ENCODE data around the gene SLC7A1.

The SLC7A1 gene

GRCh38 chr13:29489650-29490560, 105.6 kb downstream of the SLC7A1 start:
- DNase-seq (ENCODE audit: low read depth, low spot score) = no peak

DNA sequence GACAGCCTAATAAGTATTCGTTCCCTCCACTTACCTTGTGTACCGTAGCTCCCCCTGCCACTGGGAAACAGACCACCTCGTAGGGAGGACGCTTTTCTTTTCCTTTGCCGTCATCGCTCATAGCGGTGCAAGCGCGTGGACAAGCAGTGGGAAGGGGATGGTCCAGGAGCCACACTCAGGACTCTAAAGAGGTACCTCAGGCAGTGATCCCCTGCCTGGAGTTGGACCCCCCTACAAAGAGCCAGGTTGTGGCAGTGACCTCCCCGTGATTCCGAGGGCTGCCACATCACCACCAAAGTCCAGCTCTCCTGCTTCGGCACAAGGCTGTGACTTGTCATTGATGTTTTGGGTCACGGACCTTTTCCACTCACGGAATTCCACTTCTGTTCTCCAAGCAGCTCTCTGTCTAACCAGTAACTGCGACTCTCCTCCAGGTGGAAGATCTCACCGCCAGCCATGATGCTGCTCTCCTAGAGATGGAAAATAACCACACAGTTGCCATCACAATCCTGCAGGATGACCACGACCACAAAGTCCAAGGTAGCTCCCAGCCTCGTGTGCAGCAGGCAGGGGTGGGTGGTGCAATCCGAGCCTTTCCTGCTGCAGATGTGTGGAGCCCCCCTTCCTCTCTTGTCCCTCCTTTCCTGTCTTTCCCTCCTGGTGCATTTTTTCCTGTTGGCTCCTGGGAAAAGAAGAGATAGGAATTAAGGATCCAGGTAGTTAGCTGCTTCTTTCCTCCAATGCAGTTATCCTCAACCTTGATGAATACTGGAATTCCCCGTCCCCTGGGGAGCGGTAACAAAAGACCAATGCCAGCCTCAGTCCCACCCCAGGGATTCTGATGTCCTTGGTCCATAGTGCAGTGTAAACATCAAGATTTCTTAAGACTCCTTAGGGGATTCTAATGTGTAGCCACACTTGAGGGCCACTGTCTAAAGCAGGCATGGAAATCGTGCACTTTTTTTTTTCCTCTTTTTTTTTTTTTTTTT, 107.7 kb downstream of the SLC7A1 start:
- DNase-seq (ENCODE audit: low read depth, low spot score) = no peak

DNA sequence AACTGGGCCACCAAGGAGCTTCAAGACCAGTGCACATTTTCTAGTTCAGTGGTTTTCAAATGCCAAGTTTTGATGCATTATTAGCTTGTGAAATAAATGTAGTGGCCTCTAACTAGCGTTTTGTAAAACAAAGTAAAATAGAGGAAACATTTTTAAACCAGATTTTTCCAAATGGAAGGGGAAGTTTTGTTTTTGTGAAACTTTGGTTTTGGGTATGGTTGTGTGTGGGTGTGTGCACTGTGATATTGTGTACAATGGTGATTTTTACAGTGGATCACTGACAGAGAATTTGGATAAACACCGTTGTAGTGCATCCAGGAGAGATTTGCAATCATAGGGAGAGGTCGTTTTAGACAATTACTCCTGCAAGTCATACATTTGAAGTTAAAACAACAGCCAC, 108.9 kb downstream of the SLC7A1 start:
- no peak for DNase-seq (ENCODE audit: low read depth, low spot score)

DNA sequence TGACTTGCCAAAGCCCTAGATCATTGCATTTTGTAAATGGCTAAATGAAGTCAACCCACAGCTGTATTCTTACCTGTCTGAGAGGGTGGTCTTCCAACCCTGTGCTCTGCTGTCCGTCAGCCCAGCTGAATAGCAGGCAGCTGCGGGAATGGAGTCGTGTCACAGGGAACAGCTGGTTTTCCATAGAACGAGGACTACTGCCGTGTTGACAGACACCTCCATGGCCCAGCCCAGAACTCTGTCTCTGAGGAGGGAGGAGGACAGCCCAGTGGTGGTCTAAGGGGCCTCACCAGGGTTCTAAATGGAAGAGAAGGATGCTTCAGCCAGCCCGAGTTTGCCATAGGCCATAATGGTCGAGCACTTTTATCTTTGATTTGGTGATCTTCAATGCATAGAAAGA, 110.7 kb downstream of the SLC7A1 start:
- DNase-seq (ENCODE audit: low read depth, low spot score) = no peak

DNA sequence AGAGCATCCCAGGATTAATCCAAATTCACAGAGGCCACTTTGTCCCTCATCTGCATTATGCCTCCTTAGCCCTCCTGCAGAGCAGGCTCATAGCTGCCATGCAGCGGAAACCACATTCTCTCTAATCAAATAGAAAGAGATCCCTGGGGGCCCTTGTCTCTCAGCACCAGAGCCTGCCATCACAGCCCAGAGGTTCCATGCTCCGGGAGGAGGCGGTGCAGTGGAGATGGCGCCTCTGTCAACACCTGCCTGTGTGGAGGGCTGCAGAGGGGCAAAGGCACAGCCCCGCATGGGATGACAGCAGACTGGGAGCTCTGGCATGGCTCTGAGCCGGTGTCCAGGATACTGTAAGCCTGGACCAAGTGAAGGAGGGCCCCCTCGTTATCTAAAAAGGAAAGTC, 111.3 kb downstream of the SLC7A1 start:
- DNase-seq (ENCODE audit: low read depth, low spot score) = no peak

- DNase-seq (ENCODE audit: low read depth, low spot score) = no peak
These were observed 111.9 kb downstream of the SLC7A1 start for GRCh38 chr13:29483623-29484022.

DNA sequence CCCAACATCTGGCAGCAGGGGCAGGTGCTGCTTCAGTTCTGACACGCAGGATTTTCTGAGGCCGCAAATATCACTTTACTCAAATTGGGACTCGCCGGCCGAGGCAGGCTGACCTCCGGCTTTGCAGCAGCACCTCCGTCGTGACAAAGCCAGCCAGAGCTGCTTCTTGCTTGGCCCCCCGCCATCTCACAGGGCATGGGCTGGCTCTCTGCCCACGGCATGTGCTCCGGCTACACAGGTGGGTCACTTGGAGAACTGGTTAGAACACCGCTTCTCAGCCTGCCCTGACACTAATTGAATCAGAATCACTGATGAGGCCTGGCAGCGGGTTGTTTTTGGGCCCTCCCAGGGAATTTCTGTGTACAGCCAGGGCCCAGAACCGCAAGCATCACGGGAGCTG, 112.3 kb downstream of the SLC7A1 start:
- DNase-seq (ENCODE audit: low read depth, low spot score) = no peak

GRCh38 chr13:29482504-29482903, 113.0 kb downstream of the SLC7A1 start:
- no peak for DNase-seq (ENCODE audit: low read depth, low spot score)

DNA sequence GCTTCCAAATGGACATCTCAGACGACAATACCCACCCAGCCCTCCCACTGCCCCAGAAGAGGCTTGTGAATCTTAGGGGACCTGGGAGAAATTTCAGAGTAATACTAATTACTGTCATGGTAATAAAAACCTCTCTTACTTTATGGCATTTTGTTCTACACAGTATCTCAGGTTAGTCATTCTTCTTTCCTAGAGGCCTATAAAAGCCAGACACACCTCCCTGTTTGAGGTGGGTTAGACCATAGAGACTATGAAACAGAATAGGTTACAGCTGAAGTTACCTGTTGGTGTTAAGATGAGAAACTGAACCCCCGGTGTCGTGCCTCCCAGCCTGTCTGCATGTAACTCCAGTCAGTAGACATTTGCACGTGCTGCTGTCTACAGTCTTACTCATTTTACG, 113.9 kb downstream of the SLC7A1 start:
- DNase-seq (ENCODE audit: low read depth, low spot score) = no peak

GRCh38 chr13:29480893-29481525, 114.5 kb downstream of the SLC7A1 start:
- no peak for DNase-seq (ENCODE audit: low read depth, low spot score)

GRCh38 chr13:29479716-29480492, 115.6 kb downstream of the SLC7A1 start:
- peak; percentile 54 for DNase-seq (ENCODE audit: low read depth, low spot score)

DNA sequence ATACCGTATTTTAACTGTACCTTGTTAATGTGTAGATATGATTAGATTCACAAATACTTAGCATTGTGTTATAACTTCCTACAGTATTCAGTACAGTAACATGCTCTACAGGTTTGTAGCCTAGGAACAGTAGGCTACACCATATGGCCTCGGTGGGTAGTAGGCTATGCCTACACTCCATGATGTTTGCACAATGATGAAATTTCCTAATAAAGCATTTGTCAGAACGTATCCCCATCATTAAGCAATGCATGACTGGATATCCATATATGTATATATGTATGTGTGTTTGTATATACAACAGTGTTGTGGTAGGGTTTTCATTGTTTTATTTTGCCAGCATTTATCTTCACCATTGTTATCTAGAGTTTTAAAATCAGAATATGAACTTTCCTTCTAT, 119.4 kb downstream of the SLC7A1 start:
- DNase-seq (ENCODE audit: low read depth, low spot score) = no peak

DNA sequence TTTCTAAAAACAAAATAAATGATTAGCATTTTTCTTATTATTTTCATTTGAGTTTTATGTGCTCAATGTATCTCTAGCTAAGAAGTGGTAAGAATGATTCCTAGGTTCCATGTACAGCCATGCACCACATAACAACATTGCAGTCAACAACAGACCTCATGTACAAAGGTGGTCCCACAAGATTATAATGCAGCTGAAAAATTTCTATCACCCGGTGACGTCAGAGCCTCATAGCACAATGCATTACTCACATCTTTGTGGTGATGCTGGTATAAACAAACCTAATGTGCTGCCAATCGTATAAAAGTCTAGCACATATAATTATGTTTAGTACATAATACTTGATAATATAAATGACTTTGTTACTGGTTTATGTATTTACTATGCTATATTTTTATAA, 120.5 kb downstream of the SLC7A1 start:
- no peak for DNase-seq (ENCODE audit: low read depth, low spot score)

DNA sequence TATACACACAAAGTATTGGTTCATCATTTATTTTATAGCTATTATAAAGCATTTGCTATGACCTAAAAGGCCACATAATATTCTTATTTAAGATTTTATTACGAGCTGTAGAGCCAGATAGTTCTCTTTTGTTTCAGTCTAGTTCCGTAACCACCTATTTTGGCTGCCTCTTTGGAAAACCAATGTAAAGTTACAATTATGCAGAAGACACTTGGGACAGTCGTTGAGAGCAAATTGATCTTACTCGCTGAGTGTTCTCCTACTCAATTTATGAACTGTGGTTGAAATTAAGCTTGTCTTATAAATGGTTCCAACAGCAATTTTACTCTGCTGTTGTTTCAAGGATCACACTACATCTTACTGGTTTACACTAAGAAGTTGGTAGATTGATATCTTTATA, 122.3 kb downstream of the SLC7A1 start:
- DNase-seq (ENCODE audit: low read depth, low spot score) = no peak

DNA sequence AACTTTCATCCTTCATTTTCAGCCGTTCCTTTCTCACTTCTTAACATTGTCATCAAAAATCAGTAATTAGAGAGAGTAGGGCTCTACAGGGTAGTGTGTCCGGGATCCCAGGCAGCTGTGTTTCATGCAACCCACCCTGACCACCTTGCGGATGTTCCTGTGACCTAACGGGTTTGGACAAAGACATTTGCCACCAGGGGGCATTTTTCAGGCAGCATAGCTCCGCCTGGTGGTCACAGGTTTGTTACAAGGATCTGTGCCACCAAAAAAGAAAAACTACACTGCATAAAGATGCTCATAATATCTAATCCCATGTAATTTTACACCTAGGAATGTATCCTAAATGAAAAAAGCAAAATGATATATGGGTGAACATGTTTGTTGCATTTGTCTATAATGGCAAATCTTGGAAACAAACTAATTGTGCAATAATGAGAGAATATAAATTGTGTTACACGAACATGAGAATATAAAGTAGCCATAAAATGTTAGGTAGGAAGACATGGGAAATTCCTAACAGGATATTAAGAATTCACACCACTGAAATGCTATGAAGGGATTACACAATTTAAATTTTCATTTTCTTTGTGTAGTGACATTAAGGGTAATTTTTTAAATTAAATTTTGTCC, 123.0 kb downstream of the SLC7A1 start:
- DNase-seq (ENCODE audit: low read depth, low spot score) = peak; percentile 64

- DNase-seq (ENCODE audit: low read depth, low spot score) = no peak
These were observed 123.9 kb downstream of the SLC7A1 start for GRCh38 chr13:29471551-29471950.

DNA sequence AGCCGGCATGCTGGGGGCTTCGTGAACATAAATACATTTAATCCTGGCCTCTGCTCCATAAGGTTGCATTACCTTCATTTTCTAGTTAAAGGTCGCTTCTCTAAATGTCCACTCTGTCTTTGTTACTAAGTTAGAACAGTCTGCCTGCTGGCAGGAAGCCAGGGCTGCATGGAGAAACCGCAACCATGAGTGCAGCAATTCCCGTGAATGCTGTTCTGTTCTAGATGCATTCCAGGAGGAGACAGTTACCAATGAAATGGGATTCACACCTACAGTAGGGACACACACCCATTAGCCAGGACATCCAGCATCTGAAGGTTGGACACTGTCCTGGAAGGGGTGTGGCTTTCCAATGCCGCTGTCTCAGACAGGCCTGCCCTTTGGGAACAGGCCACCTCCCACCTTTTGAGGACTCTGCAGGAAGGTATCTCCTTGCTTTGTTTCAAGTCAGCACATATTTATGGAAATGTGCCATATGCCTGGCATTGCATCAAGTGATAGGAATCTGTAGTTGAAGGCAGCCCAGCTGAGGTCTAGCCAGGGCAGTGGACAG, 129.7 kb downstream of the SLC7A1 start:
- DNase-seq (ENCODE audit: low read depth, low spot score) = no peak

DNA sequence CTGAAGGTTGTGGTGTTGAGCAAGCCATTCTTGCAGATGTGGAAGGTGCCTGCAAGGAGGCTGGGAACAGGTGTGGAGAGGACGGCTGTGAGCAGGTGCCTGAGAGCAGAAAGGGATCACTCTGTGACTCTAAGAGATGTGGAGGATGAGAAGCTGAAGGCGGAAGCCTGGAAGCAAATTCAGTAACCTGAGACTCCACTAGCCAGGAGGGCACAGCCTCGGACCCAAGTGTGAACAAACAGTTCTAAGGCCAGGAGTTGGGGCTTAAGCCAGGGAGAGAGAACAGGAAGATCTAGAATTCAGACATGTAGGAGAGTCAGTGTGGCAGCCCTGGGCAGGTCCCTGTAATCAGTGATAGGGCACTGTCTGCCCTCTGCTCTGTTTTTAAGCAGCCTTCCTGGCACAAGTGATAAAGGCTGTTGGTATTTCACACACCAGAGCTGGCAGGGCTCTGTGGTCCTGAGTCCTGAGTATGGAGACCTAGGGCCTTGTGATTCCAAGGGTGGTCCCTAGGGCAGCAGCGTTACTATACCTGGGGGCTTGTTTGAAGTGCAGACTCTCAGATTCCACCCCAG, 131.3 kb downstream of the SLC7A1 start:
- no peak for DNase-seq (ENCODE audit: low read depth, low spot score)

- DNase-seq (ENCODE audit: low read depth, low spot score) = no peak
These were observed 135.6 kb downstream of the SLC7A1 start for GRCh38 chr13:29459813-29460355.

All from ELF-1 (cell line).